ENCODE results near the gene CAMSAP3.

The CAMSAP3 gene

DNA sequence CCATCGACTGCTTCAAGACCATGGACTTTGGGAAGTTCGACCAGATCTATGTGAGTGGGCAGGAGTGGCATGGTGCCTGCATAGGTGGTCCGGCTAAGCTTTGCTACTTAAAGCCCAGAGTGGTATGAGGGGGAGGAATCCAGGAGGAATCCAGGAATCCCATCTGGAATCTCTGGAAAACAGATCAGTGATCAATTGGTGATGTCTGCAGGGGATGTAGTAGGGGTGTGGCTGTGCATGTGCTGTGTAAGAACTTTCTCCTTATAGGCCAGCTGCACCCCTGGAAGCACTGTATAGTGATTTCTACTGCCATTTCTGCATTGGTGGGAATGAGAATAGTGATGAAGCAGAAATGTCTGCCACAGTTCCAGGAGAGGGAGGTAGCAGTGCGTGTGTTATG is 36.6 kb upstream of the CAMSAP3 start:
- DNase-seq (ENCODE audit: extremely low read depth, low read depth) = no peak
- TF ChIP-seq, protein P1, sequence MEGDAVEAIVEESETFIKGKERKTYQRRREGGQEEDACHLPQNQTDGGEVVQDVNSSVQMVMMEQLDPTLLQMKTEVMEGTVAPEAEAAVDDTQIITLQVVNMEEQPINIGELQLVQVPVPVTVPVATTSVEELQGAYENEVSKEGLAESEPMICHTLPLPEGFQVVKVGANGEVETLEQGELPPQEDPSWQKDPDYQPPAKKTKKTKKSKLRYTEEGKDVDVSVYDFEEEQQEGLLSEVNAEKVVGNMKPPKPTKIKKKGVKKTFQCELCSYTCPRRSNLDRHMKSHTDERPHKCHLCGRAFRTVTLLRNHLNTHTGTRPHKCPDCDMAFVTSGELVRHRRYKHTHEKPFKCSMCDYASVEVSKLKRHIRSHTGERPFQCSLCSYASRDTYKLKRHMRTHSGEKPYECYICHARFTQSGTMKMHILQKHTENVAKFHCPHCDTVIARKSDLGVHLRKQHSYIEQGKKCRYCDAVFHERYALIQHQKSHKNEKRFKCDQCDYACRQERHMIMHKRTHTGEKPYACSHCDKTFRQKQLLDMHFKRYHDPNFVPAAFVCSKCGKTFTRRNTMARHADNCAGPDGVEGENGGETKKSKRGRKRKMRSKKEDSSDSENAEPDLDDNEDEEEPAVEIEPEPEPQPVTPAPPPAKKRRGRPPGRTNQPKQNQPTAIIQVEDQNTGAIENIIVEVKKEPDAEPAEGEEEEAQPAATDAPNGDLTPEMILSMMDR (IDR thresholded peaks at IDR 0.05; ENCODE audit: low read depth, low read length) = no peak

DNA sequence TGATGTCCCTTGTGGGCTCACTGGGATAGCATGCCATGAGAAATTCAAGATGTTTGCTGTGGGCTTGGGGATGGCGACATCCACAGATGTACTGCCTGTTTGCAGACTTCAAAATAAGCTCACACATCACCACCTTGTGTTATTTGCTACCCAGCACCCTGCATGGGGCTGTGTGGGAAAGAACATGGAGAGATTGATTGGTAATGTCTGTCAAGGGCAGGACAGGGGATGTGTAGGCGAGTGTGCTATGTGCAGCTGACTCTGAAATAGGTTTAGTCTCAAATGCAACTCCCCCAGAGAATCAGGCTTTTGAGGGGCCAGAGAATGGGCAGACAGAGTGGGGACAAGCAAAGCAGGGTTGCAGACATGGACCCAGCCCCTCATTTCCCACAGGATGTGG is 35.4 kb upstream of the CAMSAP3 start:
- TF ChIP-seq, protein P1 (IDR thresholded peaks at IDR 0.05; ENCODE audit: low read depth, low read length) = no peak
- DNase-seq (ENCODE audit: extremely low read depth, low read depth) = no peak

DNA sequence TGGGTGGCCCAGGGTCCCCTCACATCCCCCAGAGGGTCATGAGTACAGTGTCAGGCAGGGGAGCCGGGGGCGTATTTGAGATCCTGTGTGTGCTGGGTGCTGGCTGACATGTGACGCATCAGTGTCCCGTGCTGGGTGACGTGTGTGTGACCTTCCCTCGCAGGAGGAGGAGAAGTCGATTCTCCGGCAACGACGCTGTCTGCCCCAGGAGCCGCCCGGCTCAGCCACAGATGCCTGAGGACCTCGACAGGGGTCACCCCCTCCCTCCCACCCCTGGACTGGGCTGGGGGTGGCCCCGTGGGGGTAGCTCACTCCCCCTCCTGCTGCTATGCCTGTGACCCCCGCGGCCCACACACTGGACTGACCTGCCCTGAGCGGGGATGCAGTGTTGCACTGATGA is 34.3 kb upstream of the CAMSAP3 start:
- TF ChIP-seq, protein P1 (IDR thresholded peaks at IDR 0.05; ENCODE audit: low read depth, low read length) = no peak
- no peak for DNase-seq (ENCODE audit: extremely low read depth, low read depth)

DNA sequence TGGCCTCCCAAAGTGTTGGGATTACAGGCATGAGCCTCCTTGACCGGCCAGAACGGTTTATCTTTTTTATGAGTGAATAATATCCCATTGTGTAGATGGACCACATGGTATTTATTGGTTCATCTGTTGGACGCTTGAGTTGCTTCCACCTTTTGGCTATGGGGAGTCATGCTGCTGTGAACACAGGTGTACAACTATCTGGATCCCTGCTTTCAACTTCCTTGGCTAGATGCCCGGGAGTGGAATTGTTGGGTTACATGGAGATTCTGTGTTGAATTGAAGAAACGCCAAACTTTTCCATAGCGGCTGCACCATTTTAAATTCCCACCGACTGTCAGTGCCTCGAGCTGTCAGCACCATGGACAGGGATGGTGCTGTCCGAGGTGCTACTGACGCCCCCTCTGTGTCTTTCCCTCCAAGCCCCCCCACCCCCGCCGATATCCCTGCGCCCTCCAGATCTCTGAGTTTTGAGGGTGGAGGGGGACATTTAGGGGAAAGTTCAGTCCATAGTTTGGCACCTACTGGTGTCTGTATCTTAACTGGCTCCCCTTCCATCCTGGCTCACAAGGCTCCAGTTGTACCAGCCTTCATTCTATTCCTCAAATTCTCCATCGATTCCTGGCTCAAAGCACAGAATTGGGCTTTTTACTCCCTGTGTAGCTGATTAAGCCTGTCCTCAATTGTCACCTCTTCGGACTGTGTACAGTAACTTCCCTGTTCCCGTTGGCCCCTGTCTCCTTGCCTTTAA is 32.8 kb upstream of the CAMSAP3 start:
- DNase-seq (ENCODE audit: extremely low read depth, low read depth) = no peak

DNA sequence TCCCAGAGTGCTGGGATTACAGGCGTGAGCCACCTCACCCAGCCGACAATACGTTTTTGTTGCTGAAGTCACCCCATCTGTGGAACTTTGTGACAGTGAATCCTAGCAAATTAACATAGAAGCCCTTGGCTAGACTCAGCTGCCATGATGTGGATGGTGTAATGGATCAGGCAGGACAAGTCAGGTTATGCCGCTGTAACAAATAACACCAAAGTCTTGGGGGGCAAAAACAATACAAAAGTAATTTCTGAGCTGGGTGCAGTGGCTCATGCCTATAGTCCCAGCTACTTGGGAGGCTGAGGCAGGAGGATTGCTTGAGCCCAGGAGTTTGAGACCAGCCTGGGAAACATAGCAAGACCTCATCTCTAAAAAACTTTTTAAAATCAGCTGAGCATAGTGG is 30.8 kb upstream of the CAMSAP3 start:
- TF ChIP-seq, protein P1 (IDR thresholded peaks at IDR 0.05; ENCODE audit: low read depth, low read length) = no peak
- DNase-seq (ENCODE audit: extremely low read depth, low read depth) = no peak

More for the DNA sequence above, 32.8 kb upstream of the CAMSAP3 start:
- TF ChIP-seq, protein P1 (IDR thresholded peaks at IDR 0.05; ENCODE audit: low read depth, low read length) = no peak

DNA sequence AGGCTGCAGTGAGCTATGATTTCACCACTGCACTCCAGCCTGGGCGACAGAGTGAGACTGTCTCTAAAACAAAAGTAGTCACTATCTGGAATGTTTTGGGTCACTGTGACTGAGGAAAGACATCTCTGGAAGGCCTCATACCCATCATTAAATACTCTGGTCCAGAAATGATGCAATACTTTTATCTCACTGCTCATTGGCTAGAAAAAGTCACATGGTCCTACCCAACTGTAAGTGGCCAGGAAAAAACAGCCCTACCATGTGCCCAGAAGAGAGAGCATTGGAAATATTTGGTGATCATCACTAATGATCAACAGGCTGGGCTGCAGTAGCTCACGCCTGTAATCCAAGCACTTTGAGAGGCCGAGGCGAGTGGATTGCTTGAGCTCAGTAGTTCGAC is 30.3 kb upstream of the CAMSAP3 start:
- DNase-seq (ENCODE audit: extremely low read depth, low read depth) = no peak

DNA sequence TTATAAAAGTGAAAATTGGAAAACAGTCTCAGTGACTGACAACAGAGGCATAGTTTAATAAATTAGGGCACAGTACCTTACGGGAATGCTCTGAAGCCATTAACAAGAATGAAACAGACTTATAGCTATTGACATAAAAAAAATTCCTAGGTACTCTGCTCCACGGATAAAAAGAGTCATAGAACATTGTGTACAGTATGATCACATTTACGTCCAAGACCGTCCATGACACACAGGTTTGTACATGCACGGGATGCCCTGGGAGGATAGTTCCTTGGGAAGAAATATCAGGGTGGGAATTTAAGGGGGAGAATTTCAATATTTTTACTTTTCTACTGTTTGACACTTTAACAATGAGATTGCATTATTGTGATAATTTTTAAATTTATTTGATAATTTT is 24.9 kb upstream of the CAMSAP3 start:
- TF ChIP-seq, protein P1 (IDR thresholded peaks at IDR 0.05; ENCODE audit: low read depth, low read length) = no peak
- no peak for DNase-seq (ENCODE audit: extremely low read depth, low read depth)

More for the DNA sequence above, 30.3 kb upstream of the CAMSAP3 start:
- TF ChIP-seq, protein P1 (IDR thresholded peaks at IDR 0.05; ENCODE audit: low read depth, low read length) = no peak

Data from AG09319 (cell line).